B cell (primary cell): ENCODE results near the gene LMAN1L.

Experiments used
- CTCF ChIP-seq: fragments of 200-600 bp; IDR thresholded peaks from one replicate; pipeline ENCODE4 v1.8.0; 2022; ENCODE audit warnings: antibody characterized with exemption, mild to moderate bottlenecking
- EZH2 ChIP-seq: IDR thresholded peaks from 2 replicates; pipeline ENCODE4 v1.6.1; 2012; ENCODE audit warnings: borderline replicate concordance, low read depth, mild to moderate bottlenecking, moderate library complexity, low read length; ENCODE audit not compliant: insufficient read depth, poor library complexity, severe bottlenecking

- TF ChIP-seq CTCF (no peak), EZH2 (no peak)
These were observed 11.2 kb upstream of the LMAN1L start for GRCh38 chr15:74801311-74801997.
